Tibial nerve (tissue), 4 donors: ENCODE measurements around the gene SPRED3. TPM values are rescaled to one million over a fixed set of nuclear protein-coding genes. Genes with fewer than 3 reads are reported as not detected.

Source experiments
- DNase-seq, 2 donors: peaks; one replicate each; pipeline ENCODE4 v3.0.0-alpha.2; 2019; ENCODE audit warnings: low spot score in 2 of 2
- H3K27ac ChIP-seq, 4 donors: fragments of 200-600 bp; sonication (generic) in 3 of 4; one replicate each; pipeline ENCODE4 v1.5.1; 2017 to 2019; ENCODE audit warnings: mild to moderate bottlenecking in 1 of 4
- H3K27me3 ChIP-seq, 2 donors: fragments of 200-600 bp; sonication (generic) in 1 of 2; one replicate each; pipeline versions ENCODE4 v1.5.1 to v1.6.0; 2017 to 2019
- H3K36me3 ChIP-seq, 3 donors: fragments of 200-600 bp; sonication (generic); one replicate each; pipeline ENCODE4 v1.5.1; 2018 to 2019
- H3K4me1 ChIP-seq, 4 donors: fragments of 200-600 bp; sonication (generic) in 3 of 4; one replicate each; pipeline ENCODE4 v1.5.1; 2017 to 2019
- H3K4me3 ChIP-seq, 4 donors: fragments of 200-600 bp; sonication (generic) in 3 of 4; one replicate each; pipeline ENCODE4 v1.5.1; 2017 to 2019; ENCODE audit warnings: mild to moderate bottlenecking in 1 of 4, moderate library complexity in 1 of 4
- H3K9me3 ChIP-seq, 4 donors: fragments of 200-600 bp; sonication (generic) in 3 of 4; one replicate each; pipeline ENCODE4 v1.5.1; 2017 to 2019
- CTCF ChIP-seq, 5 experiments: fragments of 200-600 bp in 3 of 5; fragments of 450-650 bp in 2 of 5; sonication (generic) in 3 of 5; IDR thresholded peaks; one replicate each; pipeline ENCODE4 v1.5.1; 2016 to 2019; ENCODE audit warnings: antibody characterized with exemption in 5 of 5, mild to moderate bottlenecking in 3 of 5, moderate library complexity in 2 of 5
- EP300 ChIP-seq, 2 donors: sonication (generic); formaldehyde crosslinking; IDR thresholded peaks; one replicate each; pipeline ENCODE4 v1.6.1; 2017; ENCODE audit warnings: antibody characterized with exemption in 2 of 2, mild to moderate bottlenecking in 1 of 2
- POLR2A ChIP-seq, 2 donors: fragments of 450-650 bp; IDR thresholded peaks; one replicate each; pipeline ENCODE4 v1.6.1; 2017; ENCODE audit warnings: antibody characterized with exemption in 2 of 2, mild to moderate bottlenecking in 2 of 2, moderate library complexity in 2 of 2
- WGBS, 2 donors: methylation state at CpG; one replicate each; pipeline ENCODE4 v1.1.5; 2018; 5-methylcytosine and 5-hydroxymethylcytosine counted together
- total RNA-seq, 4 donors: library from RNA; depleted of rRNA; stranded (reverse); fragments of >200 nt; gene quantifications; one replicate each; pipeline ENCODE4 v1.1.0, GENCODE V29; 2016

The SPRED3 gene
- total RNA-seq, 4 donors from 2014 or later: under 0.01 to 0.60 (median 0.21) TPM; not detected in 1

DNA sequence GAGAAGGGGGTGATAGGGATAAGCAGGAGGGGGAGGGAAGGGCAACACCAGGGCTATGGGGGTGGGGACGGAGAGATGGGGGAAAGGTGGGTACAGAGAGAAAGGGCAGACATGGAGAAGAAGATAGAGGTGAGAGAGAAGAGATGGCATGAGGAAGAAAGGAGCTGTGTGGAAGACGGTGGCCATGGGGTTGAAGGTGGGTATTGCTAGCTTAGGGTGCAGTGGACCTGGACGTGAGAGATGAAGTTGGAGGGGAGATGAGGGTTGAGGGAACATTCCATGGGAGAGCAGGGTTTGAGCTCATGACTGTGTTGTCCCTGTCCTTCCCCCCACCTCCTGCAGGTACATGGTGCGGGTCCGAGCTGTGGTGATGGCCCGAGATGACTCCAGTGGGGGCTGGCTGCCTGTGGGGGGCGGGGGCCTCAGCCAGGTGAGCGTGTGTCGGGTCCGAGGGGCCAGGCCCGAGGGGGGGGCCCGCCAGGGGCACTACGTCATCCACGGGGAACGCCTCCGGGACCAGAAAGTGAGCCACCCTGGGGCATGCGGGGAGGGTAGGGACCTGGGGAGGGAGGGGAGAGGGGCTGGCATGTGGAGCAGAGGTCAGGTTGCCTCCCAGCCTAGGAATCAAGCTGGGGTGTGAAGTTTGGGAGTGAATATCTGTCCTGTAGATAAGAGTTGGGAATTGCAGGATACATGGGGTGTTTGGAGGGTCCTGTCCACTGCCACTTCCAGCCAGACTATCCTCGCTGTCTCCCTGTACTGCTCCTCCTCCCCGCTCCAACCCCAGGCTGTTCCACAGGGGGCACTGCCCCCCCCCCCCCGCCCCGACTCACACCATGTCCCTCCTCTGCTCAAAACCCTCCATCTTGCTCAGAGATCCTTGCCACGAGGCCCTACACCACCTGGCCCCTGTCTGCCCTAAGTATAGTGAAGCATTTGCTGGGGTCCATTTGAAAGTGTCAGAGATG lies 1.7 kb downstream of the SPRED3 start:
- WGBS, 2 donors: 42 to 44% methylated on average over 15 to 22 of the region's 22 CpGs
- Histone ChIP-seq H3K4me1 (peaks cover 0 to 50% (median 23%) of the 10 kb centered on the region in 4 donors), H3K27ac (peak overlapping the region in 2 of 4 donors; percentile 82 to 90), H3K36me3 (peaks cover 0 to 8% (median 0%) of the 10 kb centered on the region in 3 donors), H3K27me3 (peaks cover 0 to 22% of the 10 kb centered on the region in 2 donors), H3K9me3 (no peaks in the 10 kb centered on the region), H3K4me3 (no peak overlapping the region)
- no peak for DNase-seq
- TF ChIP-seq EP300 (IDR thresholded peaks at IDR 0.05) (no peak), CTCF (IDR thresholded peaks at IDR 0.05) (no peak), POLR2A (IDR thresholded peaks at IDR 0.05) (no peak)

- H3K4me3 ChIP-seq: no peak overlapping the region
- 58 to 70% methylated on average over 8 of the region's 8 CpGs for WGBS, 2 donors
- peaks cover 0 to 6% (median 0%) of the 10 kb centered on the region in 3 donors for H3K36me3 ChIP-seq
- peaks cover 0 to 40% (median 16%) of the 10 kb centered on the region in 4 donors for H3K4me1 ChIP-seq
- no peaks in the 10 kb centered on the region for H3K9me3 ChIP-seq
- peaks cover 0 to 27% of the 10 kb centered on the region in 2 donors for H3K27me3 ChIP-seq
- no peak for DNase-seq
- TF ChIP-seq EP300 (IDR thresholded peaks at IDR 0.05) (no peak), POLR2A (IDR thresholded peaks at IDR 0.05) (no peak), CTCF (IDR thresholded peaks at IDR 0.05) (no peak)
- H3K27ac ChIP-seq: no peak overlapping the region
These were observed 3.5 kb downstream of the SPRED3 start for GRCh38 chr19:38391911-38392464.

- peaks cover 0 to 32% (median 10%) of the 10 kb centered on the region in 4 donors for H3K4me1 ChIP-seq
- H3K27me3 ChIP-seq: peaks cover 0 to 34% of the 10 kb centered on the region in 2 donors
- DNase-seq: no peak
- no peak overlapping the region for H3K4me3 ChIP-seq
- no peak overlapping the region for H3K27ac ChIP-seq
- no peaks in the 10 kb centered on the region for H3K9me3 ChIP-seq
- no peak for TF ChIP-seq EP300 (IDR thresholded peaks at IDR 0.05)
- TF ChIP-seq POLR2A (IDR thresholded peaks at IDR 0.05): no peak
- TF ChIP-seq CTCF (IDR thresholded peaks at IDR 0.05): no peak
- WGBS, 2 donors: 61 to 70% methylated on average over 6 of the region's 6 CpGs
- peaks cover 0 to 6% (median 0%) of the 10 kb centered on the region in 3 donors for H3K36me3 ChIP-seq
These were observed 4.3 kb downstream of the SPRED3 start for GRCh38 chr19:38392707-38393308.

- Histone ChIP-seq H3K9me3 (no peaks in the 10 kb centered on the region), H3K27me3 (peaks cover 0 to 49% of the 10 kb centered on the region in 2 donors), H3K4me1 (peaks cover 0 to 15% (median 0%) of the 10 kb centered on the region in 4 donors), H3K4me3 (no peak overlapping the region), H3K36me3 (peaks cover 0 to 6% (median 0%) of the 10 kb centered on the region in 3 donors), H3K27ac (no peak overlapping the region)
- WGBS, 2 donors: 5 to 8% methylated on average over 19 to 24 of the region's 30 CpGs
- DNase-seq: no peak
- TF ChIP-seq CTCF (IDR thresholded peaks at IDR 0.05) (no peak), EP300 (IDR thresholded peaks at IDR 0.05) (no peak), POLR2A (IDR thresholded peaks at IDR 0.05) (no peak)
These were observed 6.0 kb downstream of the SPRED3 start for GRCh38 chr19:38394488-38394887.
